H1 (cell line): ENCODE results near the gene PCDHGA8.

Source experiments
- EP300 ChIP-seq, 2 experiments: IDR thresholded peaks; 1 replicate in 1 of 2; 2 replicates in 1 of 2; pipeline ENCODE4 v1.6.1; 2011 to 2012; ENCODE audit warnings: low read depth in 2 of 2, low read length in 2 of 2, mild to moderate bottlenecking in 2 of 2, borderline replicate concordance in 1 of 2, inconsistent platforms in 1 of 2, moderate library complexity in 1 of 2
- EZH2 ChIP-seq: fragments of 200-600 bp; sonication (generic); IDR thresholded peaks from 2 replicates; pipeline ENCODE4 v1.7.1; 2012; ENCODE audit warnings: low read depth, mild to moderate bottlenecking, moderate library complexity, low read length, inconsistent platforms; ENCODE audit not compliant: severe bottlenecking
- SP1 ChIP-seq: IDR thresholded peaks from 2 replicates; pipeline ENCODE4 v1.6.1; 2011; ENCODE audit warnings: low read depth, low read length

DNA sequence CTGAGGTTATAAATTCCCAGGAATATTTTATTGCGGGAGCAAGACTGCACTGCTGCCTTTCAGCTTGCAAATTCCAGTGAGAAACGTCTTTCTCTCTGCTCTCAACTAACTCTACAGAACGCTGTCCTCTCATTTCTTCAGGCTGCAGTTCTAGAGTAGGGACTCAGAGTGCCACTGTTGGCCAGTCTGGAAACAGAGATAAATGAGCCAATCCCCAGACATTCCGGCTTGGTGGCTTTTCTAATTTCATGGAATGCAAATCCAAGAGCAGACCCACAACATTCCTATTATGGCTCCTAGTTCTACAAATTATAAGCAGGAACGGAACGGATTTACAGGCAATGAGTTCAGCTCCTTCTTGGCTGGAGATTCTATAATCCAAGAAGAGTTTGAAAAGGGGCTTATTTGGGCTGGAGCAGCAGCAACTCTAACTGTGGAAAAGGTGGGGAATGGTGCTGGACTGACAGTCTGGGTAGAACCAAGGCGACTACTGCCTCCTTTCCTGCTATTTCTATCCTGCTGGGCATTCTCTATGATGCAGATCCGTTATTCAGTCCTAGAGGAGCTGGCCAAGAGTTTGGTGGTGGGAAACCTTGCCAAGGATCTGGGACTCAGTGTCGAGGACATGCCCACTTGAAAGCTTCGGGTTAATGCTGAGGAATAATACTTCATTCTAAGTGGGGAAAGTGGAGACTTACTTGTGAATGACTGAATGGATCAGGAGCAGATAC is 47.1 kb downstream of the PCDHGA8 start:
- no peak for TF ChIP-seq SP1
- no peak for TF ChIP-seq EZH2
- TF ChIP-seq EP300 (IDR thresholded peaks at IDR 0.05; ENCODE audit: borderline replicate concordance in 1 of 2, low read depth in 2 of 2, low read length in 2 of 2): no peak
